SK-N-MC (cell line): ENCODE measurements around the gene ADAMTS17.

Experiments used
- DNase-seq: peaks from one replicate; pipeline ENCODE4 v3.0.0-alpha.2; 2011; ENCODE audit warnings: low read depth, low spot score
- H3K27ac ChIP-seq: fragments of 200-600 bp; sonication (generic); 2 replicates; pipeline ENCODE4 v1.5.1; 2016; ENCODE audit warnings: mixed run types
- H3K36me3 ChIP-seq: fragments of 200-600 bp; sonication (generic); 2 replicates; pipeline ENCODE4 v1.6.1; 2017; ENCODE audit warnings: antibody characterized with exemption, low read length, mixed read lengths; ENCODE audit not compliant: insufficient read depth
- H3K4me3 ChIP-seq: fragments of 200-600 bp; sonication (generic); 2 replicates; pipeline ENCODE4 v1.5.1; 2016
- H3K9ac ChIP-seq: fragments of 200-600 bp; sonication (generic); 2 replicates; pipeline ENCODE4 v1.8.0; 2017; ENCODE audit warnings: mixed run types, mixed read lengths; ENCODE audit not compliant: insufficient read length
- H3K9me3 ChIP-seq: fragments of 200-600 bp; sonication (generic); 2 replicates; pipeline ENCODE4 v1.6.1; 2017; ENCODE audit warnings: low read depth, mild to moderate bottlenecking, antibody characterized with exemption, low read length, moderate library complexity, mixed read lengths
- EZH2 ChIP-seq: fragments of 200-600 bp; sonication (generic); IDR thresholded peaks from one replicate; pipeline ENCODE4 v1.6.1; 2017; ENCODE audit warnings: antibody characterized with exemption
- FOXP2 ChIP-seq: optimal IDR thresholded peaks from 2 replicates; pipeline ENCODE3; 2011; ENCODE audit warnings: mild to moderate bottlenecking, moderate library complexity; ENCODE audit not compliant: insufficient read depth; ENCODE audit errors: extremely low read length, control extremely low read depth
- POLR2AphosphoS5 ChIP-seq: IDR thresholded peaks from 2 replicates; pipeline ENCODE4 v1.6.1; 2012; ENCODE audit warnings: mild to moderate bottlenecking, low read depth, low read length, borderline replicate concordance

ADAMTS17 gene

GRCh38 chr15:100049483-100049882 is 292.3 kb downstream of the ADAMTS17 start:
- no peaks in the 10 kb centered on the region for H3K36me3 ChIP-seq
- H3K4me3 ChIP-seq: no peak overlapping the region
- no peak overlapping the region for H3K27ac ChIP-seq
- no peak overlapping the region for H3K9ac ChIP-seq
- TF ChIP-seq POLR2AphosphoS5: no peak
- DNase-seq: no peak
- H3K9me3 ChIP-seq: no peaks in the 10 kb centered on the region

DNA sequence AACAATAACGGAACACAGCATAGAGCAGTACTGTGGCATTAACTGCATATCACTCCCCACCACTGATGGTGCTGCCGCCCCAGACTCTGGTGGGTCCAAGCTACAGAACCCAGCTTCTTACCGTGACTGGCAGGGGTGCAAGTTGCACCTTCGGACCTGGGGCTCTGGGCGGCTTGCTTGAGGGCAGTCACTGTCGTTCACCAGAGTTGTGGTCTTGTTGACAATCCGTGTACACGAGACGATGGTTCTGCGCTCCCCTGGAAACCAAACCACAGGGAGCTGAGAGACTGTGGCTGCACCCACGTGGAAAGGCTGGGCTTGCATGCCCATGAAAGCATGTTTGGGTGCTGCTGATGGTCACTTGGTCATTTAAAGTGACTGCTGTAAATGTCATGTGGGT is 293.0 kb downstream of the ADAMTS17 start:
- H3K9me3 ChIP-seq: no peaks in the 10 kb centered on the region
- no peak overlapping the region for H3K4me3 ChIP-seq
- no peak for DNase-seq
- no peaks in the 10 kb centered on the region for H3K36me3 ChIP-seq
- TF ChIP-seq FOXP2 (no peak), POLR2AphosphoS5 (no peak), EZH2 (no peak)
- no peak overlapping the region for H3K27ac ChIP-seq
- no peak overlapping the region for H3K9ac ChIP-seq

DNA sequence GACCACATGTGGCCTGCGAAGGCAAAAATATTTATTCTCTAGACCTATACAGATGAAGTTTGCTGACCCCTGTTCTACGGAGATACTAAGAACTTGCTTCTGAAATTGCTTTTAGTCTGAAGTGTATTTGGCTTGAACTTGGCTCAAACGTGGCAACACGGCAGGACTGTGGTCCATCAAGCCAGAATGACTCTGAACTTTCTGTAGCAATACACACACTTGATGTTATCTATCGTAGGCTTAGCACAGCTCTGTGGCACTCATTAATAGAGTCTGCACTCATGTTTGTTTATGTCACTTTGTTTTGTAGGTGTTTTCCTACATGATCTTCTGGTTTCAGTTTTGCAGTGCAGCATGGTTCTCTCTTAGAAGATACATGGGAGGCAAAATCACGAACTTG is 298.1 kb downstream of the ADAMTS17 start:
- TF ChIP-seq EZH2: no peak
- TF ChIP-seq POLR2AphosphoS5: no peak
- no peak for TF ChIP-seq FOXP2
- no peaks in the 10 kb centered on the region for H3K36me3 ChIP-seq
- H3K4me3 ChIP-seq: no peak overlapping the region
- H3K27ac ChIP-seq: no peak overlapping the region
- no peak overlapping the region for H3K9ac ChIP-seq
- H3K9me3 ChIP-seq: no peaks in the 10 kb centered on the region
- no peak for DNase-seq

- no peak for DNase-seq
- Histone ChIP-seq H3K36me3 (no peaks in the 10 kb centered on the region), H3K9me3 (no peaks in the 10 kb centered on the region), H3K27ac (no peak overlapping the region), H3K9ac (no peak overlapping the region), H3K4me3 (no peak overlapping the region)
- TF ChIP-seq EZH2 (no peak), POLR2AphosphoS5 (no peak), FOXP2 (no peak)
These were observed 298.6 kb downstream of the ADAMTS17 start for GRCh38 chr15:100043068-100043641.

GRCh38 chr15:100042558-100042957 is 299.2 kb downstream of the ADAMTS17 start:
- no peak for DNase-seq
- H3K9ac ChIP-seq: no peak overlapping the region
- no peak overlapping the region for H3K4me3 ChIP-seq
- TF ChIP-seq FOXP2 (no peak), EZH2 (no peak), POLR2AphosphoS5 (no peak)
- no peaks in the 10 kb centered on the region for H3K9me3 ChIP-seq
- no peaks in the 10 kb centered on the region for H3K36me3 ChIP-seq
- no peak overlapping the region for H3K27ac ChIP-seq

DNA sequence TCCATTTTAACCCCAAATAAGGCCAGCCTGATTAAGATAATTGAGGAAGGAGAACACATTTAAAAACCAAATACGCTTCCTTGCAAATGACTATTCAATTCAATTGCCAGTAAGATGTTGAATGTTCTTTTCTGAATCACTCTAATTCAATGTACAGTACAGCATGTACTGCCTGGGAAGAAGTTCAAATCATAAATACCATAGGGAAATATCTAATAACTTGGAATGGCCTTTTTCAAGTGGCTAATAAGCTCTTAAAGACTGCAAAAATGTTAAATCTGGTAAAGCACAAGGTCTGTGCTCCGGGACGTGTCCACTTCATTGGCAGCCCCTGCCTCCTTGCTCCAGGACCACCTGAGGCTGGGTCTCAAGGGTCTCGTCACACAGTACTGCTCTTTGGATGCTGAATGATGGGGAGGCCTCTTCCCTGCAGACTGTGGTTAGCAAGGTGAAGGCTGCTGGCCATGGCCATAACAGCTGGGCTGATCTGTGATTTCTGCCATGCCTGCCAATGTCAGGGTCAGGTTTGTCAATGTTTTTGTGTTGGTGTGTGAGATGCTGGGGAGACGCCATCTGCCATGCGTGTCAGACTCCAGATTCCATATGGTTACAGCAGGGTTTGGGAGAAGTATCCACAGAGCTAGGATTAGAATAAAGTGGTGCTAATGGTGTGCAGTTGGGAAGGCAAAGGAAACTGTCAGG is 300.5 kb downstream of the ADAMTS17 start:
- Histone ChIP-seq H3K9ac (no peak overlapping the region), H3K27ac (no peak overlapping the region), H3K36me3 (no peaks in the 10 kb centered on the region), H3K9me3 (no peaks in the 10 kb centered on the region), H3K4me3 (no peak overlapping the region)
- TF ChIP-seq EZH2 (no peak), FOXP2 (no peak), POLR2AphosphoS5 (no peak)
- no peak for DNase-seq

DNA sequence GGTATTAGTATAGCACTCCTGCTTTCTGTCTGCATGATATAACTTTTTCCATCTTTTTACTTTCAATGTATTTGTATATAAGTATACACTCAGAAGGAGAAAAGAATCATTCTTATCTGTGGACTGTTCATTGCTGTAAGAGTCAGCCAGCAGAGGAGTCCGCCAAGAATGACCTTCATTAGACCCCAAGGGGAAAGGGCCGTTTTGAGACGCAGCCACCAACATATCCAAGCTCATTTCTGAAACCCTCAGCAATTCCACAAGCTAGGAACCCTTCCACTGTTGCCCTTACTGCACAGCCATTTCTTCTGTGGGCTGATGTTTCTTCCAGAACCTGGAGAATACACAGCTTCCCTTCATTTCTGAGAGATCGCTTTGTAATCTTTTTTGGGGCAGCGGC is 301.8 kb downstream of the ADAMTS17 start:
- Histone ChIP-seq H3K36me3 (no peaks in the 10 kb centered on the region), H3K4me3 (no peak overlapping the region), H3K9ac (no peak overlapping the region), H3K27ac (no peak overlapping the region), H3K9me3 (no peaks in the 10 kb centered on the region)
- TF ChIP-seq POLR2AphosphoS5 (no peak), FOXP2 (no peak), EZH2 (no peak)
- no peak for DNase-seq

GRCh38 chr15:100038736-100039135 is 303.0 kb downstream of the ADAMTS17 start:
- Histone ChIP-seq H3K27ac (no peak overlapping the region), H3K9ac (no peak overlapping the region), H3K9me3 (no peaks in the 10 kb centered on the region), H3K4me3 (no peak overlapping the region), H3K36me3 (no peaks in the 10 kb centered on the region)
- DNase-seq: no peak
- TF ChIP-seq EZH2 (no peak), FOXP2 (no peak), POLR2AphosphoS5 (no peak)

DNA sequence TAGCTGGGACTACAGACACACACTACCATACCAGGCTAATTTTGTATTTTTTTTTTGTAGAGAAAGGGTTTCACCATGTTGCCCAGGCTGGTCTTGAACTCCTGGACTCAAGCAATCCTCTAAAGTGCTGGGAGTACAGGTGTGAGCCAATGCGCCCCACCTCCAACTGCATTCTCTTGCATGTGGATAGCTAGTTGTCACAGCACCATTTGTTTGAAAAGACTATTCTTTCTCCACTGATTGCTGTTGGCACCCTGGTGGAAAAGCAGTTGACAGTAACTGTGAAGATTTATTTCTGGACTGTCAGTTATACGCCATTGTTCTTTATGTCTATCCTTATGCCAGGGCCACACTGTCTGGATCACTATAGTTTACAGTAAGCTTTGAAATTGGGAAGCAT is 303.9 kb downstream of the ADAMTS17 start:
- DNase-seq: no peak
- TF ChIP-seq FOXP2 (no peak), EZH2 (no peak), POLR2AphosphoS5 (no peak)
- Histone ChIP-seq H3K4me3 (no peak overlapping the region), H3K9me3 (no peaks in the 10 kb centered on the region), H3K9ac (no peak overlapping the region), H3K36me3 (no peaks in the 10 kb centered on the region), H3K27ac (no peak overlapping the region)
